GM19468 (cell line): Measurements from ENCODE around the gene FANCI.

ENCODE experiments used
- ATAC-seq: cut with Tn5 transposase; IDR thresholded peaks from one replicate; pipeline ENCODE4 v1.9.1; 2021; ENCODE audit warnings: mild to moderate bottlenecking, moderate library complexity, moderate number of reproducible peaks; ENCODE audit not compliant: unreplicated experiment; ENCODE audit errors: extremely low read depth

Gene FANCI

GRCh38 chr15:89301304-89302089 lies 57.7 kb downstream of the FANCI start:
- ATAC-seq, result no peak

GRCh38 chr15:89303986-89304385 lies 60.2 kb downstream of the FANCI start:
- no peak for ATAC-seq

GRCh38 chr15:89305395-89305794 lies 61.6 kb downstream of the FANCI start:
- no peak for ATAC-seq

GRCh38 chr15:89307046-89307587 lies 63.3 kb downstream of the FANCI start:
- no peak for ATAC-seq

- ATAC-seq, result no peak
Measured at GRCh38 chr15:89307791-89308190, 64.0 kb downstream of the FANCI start.

- ATAC-seq, result no peak
Measured at GRCh38 chr15:89308236-89308635, 64.5 kb downstream of the FANCI start.

GRCh38 chr15:89309993-89310392 lies 66.2 kb downstream of the FANCI start:
- ATAC-seq, result no peak

- ATAC-seq, result no peak
Measured at GRCh38 chr15:89315375-89315929, 71.7 kb downstream of the FANCI start.

GRCh38 chr15:89316504-89316903 lies 72.7 kb downstream of the FANCI start:
- ATAC-seq, result no peak

GRCh38 chr15:89317186-89317720 lies 73.5 kb downstream of the FANCI start:
- ATAC-seq, result no peak

- no peak for ATAC-seq
Measured at GRCh38 chr15:89319678-89320077, 75.9 kb downstream of the FANCI start.

- ATAC-seq, result no peak
Measured at GRCh38 chr15:89320200-89320599, 76.4 kb downstream of the FANCI start.

- no peak for ATAC-seq
Measured at GRCh38 chr15:89321521-89322410, 78.0 kb downstream of the FANCI start.

- no peak for ATAC-seq
Measured at GRCh38 chr15:89322822-89323221, 79.0 kb downstream of the FANCI start.

GRCh38 chr15:89323825-89324224 lies 80.0 kb downstream of the FANCI start:
- ATAC-seq, result no peak

- no peak for ATAC-seq
Measured at GRCh38 chr15:89325039-89325803, 81.4 kb downstream of the FANCI start.

GRCh38 chr15:89326316-89326715 lies 82.5 kb downstream of the FANCI start:
- no peak for ATAC-seq

GRCh38 chr15:89327113-89327512 lies 83.3 kb downstream of the FANCI start:
- no peak for ATAC-seq

- ATAC-seq, result no peak
Measured at GRCh38 chr15:89328398-89329254, 84.8 kb downstream of the FANCI start.
